ENCODE measurements around the gene MAD2L1BP.

GRCh38 chr6:43668151-43669028, 32.8 kb downstream of the MAD2L1BP start:
- peak; percentile 70 to 90 for TF ChIP-seq CTCF (IDR thresholded peaks at IDR 0.05; ENCODE audit: extremely low read depth in 1 of 2, insufficient read depth in 1 of 2, low read depth in 1 of 2, low read length in 2 of 2)
- TF ChIP-seq POLR2AphosphoS5 (IDR thresholded peaks at IDR 0.05; ENCODE audit: insufficient read depth, low read depth, low read length), result peak; percentile 50
- TF ChIP-seq POLR2A (IDR thresholded peaks at IDR 0.05; ENCODE audit: low read depth, low read length), result peak; percentile 20
- no peak for TF ChIP-seq EZH2 (IDR thresholded peaks at IDR 0.05; ENCODE audit: borderline replicate concordance, low read depth, low read length, severe bottlenecking)
- no peak for TF ChIP-seq MAX (IDR thresholded peaks at IDR 0.05; ENCODE audit: insufficient read depth, insufficient read length)
- TF ChIP-seq MYC (IDR thresholded peaks at IDR 0.05; ENCODE audit: low read depth, low read length), result no peak
- TF ChIP-seq FOS (IDR thresholded peaks at IDR 0.05; ENCODE audit: borderline replicate concordance, insufficient read depth, low read length), result no peak
